ENCODE data around the gene RAD9A.

Gene RAD9A

DNA sequence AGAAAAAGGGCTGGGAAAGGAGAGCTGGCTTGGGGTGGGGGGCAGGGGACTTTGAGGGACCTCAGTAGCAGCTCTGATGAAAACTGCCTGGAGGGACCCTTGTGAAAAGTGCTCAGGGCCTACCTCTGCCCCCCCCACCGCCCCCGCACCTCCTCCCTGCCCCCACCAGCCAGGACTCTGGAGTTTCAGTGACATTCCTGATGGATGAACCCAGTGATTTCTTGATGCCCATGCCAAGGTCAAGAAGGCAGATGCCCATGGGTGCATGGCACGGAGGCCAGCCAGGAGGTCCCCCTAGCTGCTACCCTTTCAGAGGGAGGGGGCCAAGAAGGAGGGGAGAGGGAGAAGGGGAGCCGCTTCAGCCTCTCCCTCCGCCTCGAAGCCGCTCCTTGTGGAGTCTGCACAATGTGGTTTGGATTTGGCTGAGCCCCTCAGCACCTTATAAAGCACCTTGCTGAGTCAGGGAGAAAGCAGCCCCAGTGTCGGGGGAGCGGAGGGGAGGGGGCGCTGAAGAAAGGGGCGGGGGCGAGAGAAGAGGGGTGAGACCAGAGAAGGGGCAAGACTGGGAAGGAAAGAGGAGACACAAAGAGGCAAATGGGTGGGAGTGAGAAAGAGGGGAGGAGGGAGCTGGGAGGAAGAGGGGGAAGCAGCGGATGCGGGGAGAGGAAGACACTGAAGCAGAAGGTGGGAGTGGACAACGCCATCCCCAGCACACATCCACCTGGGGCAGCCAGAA lies 16.3 kb upstream of the RAD9A start:
- no peak for DNase-seq (ENCODE audit: low spot score)

DNA sequence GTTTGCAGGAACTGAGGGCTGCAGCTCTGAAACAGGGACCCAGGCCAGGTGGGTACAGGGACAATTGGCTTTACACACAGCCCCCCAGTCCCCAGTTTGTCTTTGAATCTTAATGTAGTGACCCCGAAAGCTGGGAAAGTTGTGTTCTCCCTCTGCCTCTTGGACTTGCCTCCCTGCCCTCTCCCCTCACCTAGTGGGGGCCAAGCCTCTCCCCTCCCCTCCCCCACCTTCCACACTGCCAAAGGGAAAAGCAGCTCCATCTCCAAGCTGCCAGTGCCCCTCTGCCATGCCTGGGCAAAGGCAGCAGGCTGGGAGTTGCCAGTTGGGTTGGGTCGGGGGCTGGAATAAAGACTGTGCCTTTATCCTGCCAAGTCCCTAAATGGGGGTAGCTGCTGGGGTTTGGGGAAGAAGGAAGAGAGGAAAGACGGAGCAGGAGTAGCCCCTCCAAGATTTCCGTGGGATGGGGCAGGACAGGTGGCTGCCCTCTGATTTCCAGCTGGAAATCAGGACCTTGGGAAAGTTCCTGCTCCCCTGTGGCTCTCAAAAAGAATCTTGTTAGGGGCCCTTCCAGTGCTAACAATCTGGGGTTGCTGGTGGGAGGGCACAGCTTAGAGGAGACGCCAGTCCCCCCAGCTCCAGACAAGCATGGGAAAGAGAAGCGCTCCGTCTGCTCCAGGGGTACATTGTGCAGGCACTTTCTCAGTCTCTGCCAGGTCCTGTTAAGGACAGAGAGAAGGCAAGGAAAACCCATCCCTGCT lies 15.5 kb upstream of the RAD9A start:
- no peak for DNase-seq (ENCODE audit: low spot score)

DNA sequence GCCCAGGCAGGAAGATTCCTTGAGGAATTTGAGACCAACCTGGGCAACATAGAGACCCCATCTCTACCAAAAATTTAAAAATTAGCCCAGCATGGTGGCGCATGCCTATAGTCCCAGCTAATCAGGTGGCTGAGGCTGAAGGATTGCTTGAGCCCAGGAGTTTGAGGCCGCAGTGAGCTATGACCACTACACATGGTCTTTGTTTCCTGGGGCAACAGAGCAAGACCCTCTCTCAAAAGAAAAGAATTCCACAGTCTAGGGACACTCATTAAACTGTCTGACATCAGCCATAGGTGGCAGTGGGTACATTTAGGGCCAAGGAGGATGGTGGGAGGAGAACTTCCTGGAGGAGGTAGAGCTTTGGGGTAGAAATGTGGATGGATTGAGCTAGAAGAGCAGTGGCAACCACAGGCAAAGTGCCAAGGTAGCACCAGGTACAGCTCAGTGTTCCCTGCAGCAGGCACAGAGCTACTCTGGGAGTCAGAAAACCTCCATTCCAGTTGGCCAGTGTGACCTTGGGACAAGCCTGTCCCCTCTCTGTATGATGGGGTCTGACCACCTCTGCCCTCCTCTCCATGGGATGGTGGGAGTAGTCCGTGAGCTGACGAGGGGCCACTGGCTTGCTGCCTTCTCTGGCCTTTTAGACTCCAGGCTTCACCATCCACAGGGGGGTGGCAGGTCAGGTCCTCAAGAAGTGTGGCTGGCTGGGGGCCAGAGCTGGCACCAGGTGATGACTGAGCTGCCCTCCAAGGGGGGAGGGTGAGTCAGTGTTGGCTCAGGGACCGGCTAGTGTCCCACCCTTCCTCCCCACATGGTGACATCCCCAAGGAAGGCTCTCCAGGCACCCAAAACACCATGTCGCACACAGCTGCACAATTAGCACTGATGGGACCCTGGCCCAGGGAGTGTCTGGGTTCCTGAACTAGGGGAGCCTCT lies 14.6 kb upstream of the RAD9A start:
- DNase-seq (ENCODE audit: low spot score): no peak

DNA sequence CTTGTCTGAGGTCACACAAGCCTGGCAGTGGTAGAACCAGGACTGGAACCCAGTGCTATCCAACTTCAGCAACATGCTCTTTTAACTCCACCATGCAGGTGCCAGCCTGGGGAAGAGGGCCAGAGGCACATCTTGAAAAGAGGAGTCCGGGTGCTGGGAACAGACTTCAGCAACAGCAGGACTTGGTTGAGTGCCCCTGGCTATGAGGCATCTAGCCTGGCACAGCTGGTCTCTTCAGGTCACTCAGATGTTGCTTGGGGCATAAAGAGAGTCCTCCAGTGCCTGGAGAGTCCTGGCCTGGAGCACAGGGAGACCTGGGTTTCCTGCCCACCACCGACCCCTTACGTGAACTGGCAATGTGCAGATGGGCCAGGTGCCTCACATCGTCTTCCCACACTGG lies 13.2 kb upstream of the RAD9A start:
- no peak for DNase-seq (ENCODE audit: low spot score)

DNA sequence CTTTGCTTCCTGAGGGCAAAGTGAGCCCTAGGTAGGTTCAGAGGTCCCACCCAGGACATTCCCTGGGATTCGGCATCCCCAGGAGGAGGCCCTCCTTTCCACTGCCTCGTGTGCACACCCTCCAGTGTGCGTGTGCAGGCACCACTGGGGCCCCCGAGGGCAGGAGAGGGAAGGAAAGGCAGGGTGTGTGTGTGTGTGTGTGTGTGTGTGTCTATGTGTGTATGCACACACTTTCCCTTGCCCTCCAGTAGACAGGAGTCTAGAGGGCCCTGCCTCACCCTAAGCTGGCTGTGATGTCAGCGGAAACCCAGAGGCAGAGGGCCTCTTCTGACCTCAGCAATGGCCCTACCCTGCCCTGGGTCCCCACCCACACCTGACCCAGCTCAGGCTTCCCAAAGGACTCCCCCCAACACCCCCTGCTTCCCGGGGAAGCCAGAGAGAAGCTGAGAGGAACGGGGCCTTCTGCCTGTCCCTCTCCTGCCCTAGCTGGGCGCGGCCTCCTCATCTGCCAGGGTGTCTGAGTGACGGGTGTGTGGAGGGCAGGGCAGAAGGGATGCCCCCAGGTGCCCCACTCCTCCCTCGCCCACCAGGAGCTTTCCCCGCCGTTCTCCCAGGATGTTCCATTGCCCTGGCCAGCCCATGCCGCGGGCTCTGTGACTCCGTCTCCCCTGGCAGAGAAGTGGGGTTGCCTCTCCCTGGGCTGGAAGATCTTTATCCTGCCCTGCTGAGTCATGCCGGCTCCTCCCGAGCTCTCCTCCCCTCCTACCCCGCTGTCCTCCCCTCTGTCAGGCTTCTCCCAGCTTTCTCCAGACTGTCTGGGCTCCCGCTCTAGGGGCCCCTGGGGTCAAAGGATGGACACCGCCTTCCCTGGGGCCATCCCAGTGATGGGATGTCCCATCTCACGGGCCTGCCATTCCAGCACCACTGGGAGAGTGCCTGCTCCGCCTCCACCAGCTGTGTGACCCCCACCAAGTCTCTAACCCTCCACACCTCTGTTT lies 12.4 kb upstream of the RAD9A start:
- no peak for DNase-seq (ENCODE audit: low spot score)

DNA sequence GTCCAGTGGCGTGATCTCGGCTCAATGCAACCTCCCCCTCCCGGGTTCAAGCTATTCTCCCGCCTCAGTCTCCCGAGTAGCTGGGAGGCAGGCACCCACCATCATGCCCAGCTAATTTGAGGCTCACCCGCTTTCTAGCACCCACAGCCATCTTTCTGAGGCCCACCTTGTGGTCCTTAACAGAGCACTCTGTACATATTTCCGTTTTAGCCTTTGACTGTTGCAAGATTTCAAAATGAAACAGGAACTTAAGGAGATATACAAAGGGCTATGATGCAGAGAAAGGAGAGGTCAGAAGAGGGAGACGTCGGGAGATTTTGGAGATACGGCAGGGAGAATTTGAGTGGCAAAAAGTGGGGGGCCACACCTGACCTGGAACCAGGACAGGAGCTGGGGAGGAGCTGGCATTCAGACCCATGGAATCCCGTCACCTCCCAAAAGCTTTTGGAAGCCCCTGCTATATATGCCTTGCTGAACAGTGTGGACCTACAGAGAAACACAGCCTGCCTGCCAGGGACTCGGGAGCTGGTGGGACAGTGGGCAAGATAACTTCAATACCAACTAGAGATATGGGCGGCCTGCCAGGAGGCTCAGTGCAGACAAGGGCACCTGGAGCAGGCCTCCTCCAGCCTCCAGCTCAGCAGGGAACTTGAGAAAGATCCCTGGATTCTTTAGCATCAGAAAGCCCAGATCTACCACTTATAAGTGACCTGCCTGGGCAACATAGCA lies 10.4 kb upstream of the RAD9A start:
- DNase-seq (ENCODE audit: low spot score): no peak

DNA sequence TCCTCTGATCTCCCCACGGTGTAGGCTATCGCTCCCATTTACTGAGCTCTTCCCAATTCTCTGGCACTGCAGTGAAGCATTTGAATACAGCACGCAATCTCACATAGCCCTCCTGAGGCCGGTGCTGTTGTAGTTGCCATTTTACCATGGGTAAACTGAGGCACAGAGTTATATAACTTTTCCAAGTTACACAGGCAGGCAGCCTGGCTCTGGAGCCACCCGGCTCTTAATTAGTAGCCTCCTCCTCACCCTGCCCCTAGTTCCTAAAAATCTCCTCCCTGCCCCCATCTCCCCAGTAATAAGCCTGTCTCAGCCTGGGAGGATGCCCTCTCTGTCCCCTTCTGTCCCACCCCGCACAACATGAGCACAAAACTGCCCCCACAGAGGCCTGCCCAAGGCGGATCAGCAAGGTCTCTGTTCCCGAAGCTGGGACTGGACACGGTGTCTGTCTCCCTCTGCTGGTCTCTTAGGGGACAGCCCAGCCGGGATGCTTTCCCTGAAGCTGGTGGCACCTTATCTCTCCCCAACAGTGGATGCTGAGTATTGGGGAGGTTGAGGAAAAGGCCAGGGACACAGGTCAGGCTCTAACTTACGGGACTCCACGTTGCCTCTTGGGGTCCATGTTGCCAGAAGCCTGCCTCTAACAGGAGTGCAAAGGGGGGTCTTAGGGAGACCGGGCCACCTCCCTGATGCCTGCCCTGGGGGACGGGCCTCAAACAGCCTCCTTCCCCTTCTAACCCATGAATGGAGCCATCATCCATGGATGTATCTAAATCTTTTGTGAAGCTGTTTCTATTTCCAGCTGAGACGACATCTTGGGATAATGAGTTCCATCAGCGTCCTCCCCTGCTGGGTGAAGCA lies 9.3 kb upstream of the RAD9A start:
- peak; percentile 88 for DNase-seq (ENCODE audit: low spot score)

DNA sequence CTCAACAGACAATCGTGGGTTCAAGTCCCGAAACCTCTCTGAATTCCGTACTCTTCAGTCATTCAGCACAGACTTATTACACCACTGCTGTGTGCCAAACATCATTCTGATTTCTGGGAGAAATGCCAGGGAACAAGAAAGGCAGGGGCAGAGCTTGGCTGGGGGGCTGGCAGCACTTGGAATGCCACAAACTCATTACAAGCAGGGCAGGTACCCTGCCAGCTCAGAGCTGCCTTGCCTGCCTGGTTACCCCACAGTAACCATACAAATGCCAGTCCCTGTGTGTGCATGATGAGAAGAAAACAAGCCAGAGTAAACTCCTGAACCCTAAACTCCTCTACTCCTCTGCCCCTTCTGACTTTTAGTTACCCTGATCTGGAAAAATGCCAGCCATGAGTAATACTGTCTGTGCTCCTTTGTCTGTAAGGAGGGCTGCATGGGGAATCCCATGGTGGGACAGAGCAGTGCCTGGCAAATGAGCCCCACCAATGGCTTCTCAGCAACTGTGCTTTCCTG lies 6.9 kb upstream of the RAD9A start:
- no peak for DNase-seq (ENCODE audit: low spot score)

DNA sequence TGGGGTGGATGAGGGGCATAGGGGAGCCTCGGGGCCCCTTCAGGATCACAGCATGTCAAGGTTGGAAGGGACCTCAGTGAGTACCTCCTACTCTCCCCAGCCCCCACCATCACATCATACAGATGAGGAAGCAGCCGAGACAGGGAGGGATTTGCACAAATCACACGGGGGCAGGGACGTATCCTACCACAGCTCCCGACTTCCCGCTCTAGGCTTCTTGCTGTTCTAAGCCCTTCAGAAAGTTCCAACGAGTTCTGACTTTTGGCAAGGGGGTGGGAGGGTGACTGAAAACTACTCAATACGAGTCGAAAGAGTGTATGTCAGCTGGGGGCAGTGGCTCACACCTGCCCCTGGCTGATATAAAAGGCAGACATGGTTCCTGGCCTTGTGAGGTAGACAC lies 4.7 kb upstream of the RAD9A start:
- DNase-seq (ENCODE audit: low spot score): no peak

DNA sequence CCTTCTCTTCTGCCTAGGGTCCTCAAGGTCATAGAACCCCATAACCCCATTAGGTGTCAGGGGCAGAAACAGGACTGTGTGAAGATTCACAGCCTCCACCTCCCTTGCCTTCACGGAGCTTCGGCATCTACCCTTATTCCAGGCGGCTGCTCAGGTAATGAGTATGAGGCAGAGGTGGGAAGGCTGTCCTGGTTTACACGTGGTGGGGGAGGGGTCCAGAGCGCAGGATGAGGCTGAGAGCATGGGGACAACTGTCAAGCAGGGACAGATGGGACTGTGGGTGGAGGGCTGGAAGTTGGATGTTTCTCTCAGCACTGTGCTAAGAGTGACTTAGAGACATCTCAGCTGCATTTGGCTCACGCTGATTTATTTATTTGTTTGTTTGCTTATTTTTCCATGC lies 4.3 kb upstream of the RAD9A start:
- no peak for DNase-seq (ENCODE audit: low spot score)

DNA sequence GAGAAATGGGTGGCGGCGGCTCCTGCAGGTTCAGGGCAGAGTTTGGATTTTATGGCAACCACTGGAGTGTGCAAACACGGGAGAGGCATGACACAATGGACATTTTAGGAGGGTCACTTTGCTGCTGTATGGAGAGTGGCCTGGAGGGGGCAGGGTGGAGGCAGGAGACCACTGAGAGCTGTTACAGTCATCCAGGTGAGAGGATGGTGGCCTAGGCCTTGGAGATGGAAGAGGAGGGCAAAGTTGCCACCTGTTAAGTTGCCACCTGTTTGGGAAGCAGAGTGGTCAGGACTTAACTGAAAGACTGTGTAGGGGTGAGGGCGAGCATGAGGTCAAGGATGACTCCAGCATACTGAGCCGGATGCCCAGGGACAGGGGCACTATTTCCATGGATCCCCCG lies 2.3 kb upstream of the RAD9A start:
- DNase-seq (ENCODE audit: low spot score): peak; percentile 62

DNA sequence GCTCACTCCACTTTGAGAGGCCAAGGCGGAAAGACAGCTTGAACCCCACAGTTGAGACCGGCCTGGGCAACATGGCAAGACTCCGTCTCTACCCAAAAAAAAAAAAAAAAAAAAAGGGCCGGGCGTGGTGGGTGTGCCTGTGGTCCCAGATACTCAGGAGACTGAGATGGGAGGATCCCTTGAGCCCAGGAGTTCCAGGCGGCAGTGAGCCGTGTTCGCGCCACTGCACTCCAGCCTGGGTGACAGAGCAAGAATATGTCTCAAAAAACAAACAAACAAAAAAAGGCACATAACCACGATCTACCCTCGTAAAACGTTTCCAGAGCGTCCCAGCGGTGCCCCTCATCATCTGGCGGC lies 861 bp upstream of the RAD9A start:
- DNase-seq (ENCODE audit: low spot score): no peak

DNA sequence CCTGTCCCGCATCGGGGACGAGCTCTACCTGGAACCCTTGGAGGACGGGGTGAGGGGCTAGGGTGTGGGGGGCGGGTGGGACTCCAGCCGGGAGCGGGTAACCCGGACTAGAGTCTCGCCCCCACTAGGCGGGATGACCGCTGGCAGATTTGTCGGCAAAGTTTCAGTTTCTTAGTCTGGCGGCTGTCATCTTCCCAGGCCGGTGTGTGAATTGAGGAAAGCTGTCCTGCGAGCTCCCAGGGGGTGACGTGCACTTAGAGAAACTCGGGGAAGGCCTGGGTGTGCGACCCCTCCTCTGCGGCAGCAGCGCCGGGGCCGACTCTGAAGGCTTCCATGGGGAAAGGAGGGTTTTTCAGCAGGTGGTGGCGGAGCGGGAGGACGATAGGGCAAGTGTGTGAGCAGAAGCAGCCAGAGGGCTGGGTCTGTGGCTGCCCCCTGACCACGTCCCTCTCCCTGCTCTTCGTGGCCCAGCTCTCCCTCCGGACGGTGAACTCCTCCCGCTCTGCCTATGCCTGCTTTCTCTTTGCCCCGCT lies 463 bp downstream of the RAD9A start:
- no peak for DNase-seq (ENCODE audit: low spot score)

DNA sequence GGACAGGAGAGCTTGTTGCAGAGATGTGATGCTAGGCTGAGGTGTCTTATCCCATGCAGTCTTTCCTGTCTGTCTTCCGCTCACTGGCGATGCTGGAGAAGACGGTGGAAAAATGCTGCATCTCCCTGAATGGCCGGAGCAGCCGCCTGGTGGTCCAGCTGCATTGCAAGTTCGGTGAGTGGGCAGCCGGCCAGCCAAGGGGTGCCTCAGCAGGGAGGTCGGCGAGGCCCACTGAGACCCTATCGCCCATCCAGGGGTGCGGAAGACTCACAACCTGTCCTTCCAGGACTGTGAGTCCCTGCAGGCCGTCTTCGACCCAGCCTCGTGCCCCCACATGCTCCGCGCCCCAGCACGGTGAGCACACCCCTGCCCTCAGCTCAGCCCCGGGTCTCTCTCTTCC lies 1.7 kb downstream of the RAD9A start:
- DNase-seq (ENCODE audit: low spot score): no peak

DNA sequence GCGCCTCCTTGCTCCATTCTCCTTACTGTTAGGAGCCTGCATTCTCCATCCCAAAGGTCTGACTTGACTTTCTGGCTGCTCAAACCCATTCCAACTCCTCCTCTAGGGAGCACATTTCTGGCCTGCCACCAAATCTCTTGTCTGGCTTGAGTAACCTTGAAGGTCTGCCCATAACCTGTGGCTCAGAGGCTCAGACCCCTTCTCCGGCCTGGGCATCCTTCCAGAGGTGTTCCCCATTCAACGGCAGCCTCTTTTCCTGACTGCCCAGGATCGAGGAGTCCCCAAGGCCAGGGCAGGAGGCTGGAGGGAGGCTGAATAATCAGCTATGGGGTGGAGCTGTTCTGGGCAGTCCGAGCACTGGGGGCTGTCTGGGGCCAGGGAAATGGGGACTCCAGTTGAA lies 2.2 kb downstream of the RAD9A start:
- DNase-seq (ENCODE audit: low spot score): no peak

DNA sequence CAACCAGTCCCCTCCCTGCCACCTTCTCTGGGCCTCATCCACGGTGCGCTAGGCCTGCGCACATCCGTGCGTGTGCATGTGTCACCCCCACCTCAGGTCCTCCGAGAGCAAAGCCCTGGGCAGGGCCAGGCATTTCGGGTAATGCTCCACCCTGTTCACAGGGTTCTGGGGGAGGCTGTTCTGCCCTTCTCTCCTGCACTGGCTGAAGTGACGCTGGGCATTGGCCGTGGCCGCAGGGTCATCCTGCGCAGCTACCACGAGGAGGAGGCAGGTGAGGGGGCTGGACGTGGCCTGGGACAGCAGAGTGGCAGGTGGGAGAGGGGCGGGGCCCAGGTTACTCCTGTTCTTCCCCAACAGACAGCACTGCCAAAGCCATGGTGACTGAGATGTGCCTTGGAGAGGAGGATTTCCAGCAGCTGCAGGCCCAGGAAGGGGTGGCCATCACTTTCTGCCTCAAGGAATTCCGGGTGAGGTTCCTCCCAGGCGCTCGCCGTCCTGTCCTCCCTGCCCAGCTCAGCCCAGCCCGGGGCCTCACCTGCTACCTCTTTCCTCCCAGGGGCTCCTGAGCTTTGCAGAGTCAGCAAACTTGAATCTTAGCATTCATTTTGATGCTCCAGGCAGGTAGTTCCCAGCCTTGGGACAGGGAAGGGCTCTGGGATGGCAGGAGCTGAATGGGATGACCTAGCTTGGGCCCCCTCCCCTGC lies 3.9 kb downstream of the RAD9A start:
- DNase-seq (ENCODE audit: low spot score): no peak

DNA sequence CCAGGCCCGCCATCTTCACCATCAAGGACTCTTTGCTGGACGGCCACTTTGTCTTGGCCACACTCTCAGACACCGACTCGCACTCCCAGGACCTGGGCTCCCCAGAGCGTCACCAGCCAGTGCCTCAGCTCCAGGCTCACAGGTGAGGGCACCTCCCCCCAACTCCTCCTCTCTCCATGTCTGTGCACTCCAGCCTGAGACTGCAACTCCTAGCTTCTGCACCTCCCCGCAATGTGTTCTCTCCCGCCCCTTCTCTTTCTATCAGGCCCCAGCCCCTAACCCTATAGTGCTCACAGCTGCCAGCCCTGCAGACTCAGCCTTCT lies 4.4 kb downstream of the RAD9A start:
- DNase-seq (ENCODE audit: low spot score): no peak

DNA sequence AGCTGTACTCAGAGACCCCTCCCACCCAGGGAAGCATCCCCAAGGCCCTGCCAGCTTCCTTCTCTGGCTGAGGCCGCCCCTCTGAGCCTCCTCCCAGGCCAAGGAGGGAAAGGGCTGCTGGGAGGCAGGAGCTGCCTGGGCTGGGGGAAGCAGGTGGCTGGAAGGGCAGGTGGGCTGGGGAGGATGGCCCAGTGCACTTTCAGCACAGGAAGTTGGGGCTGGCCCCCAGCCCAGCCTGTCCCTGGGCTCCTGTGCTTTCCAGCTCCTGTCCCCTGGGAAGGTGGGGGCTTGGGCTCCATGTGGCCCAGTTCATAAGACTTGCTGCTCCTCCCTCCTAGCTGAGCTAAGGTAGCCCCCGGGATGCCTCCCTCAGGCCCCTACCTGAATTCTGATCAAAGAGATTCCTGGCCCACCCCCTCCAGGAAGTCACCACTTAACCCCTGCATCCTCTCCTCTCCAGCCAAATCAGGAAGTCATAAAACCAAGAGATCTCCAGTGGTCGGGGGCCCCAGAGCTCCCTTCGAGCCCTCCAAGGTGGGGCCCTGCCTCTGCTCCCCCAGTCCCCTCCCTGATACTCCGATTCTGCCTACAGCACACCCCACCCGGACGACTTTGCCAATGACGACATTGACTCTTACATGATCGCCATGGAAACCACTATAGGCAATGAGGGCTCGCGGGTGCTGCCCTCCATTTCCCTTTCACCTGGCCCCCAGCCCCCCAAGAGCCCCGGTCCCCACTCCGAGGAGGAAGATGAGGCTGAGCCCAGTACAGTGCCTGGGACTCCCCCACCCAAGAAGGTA lies 5.0 kb downstream of the RAD9A start:
- DNase-seq (ENCODE audit: low spot score): no peak
